Measurements from ENCODE around the gene HCRTR2. TPM values are rescaled to one million over a fixed set of nuclear protein-coding genes. Genes with fewer than 3 reads are reported as not detected.
"Not testable (repeated sequence)": the region's sequence is repeated elsewhere in the genome, so short reads cannot be mapped to it uniquely, and the experiment has no call there.

The HCRTR2 gene
- total RNA-seq, 1 donor from 2014 or later = not detected

DNA sequence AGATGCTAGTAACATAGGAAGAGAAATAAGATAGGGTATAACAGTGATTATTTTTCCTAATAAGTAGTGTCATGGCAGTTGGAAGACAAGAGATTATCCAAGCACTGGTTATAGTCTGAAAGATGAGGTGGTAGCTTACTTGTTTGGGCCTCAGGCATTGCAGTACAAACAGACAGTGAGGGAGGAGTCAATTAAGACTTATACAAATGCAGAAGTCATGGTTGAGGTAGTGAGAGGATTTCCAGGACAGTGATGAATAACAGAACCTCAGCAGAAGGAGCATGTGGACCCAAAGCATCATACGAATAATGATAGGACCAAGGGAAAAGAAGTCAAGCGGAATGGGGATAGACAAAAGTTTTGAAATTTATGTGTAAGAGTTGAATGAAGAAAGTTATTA lies 53.5 kb downstream of the HCRTR2 start:
- Histone ChIP-seq H3K36me3 (no peaks in the 10 kb centered on the region), H3K27me3 (no peaks in the 10 kb centered on the region), H3K4me1 (no peaks in the 10 kb centered on the region), H3K9me3 (no peaks in the 10 kb centered on the region), H3K4me3 (no peak overlapping the region), H3K27ac (no peak overlapping the region)
- ATAC-seq (no peak), DNase-seq (no peak)
- intact Hi-C loops (cut with DNase I) = no loop called here
- TF ChIP-seq, protein P1, sequence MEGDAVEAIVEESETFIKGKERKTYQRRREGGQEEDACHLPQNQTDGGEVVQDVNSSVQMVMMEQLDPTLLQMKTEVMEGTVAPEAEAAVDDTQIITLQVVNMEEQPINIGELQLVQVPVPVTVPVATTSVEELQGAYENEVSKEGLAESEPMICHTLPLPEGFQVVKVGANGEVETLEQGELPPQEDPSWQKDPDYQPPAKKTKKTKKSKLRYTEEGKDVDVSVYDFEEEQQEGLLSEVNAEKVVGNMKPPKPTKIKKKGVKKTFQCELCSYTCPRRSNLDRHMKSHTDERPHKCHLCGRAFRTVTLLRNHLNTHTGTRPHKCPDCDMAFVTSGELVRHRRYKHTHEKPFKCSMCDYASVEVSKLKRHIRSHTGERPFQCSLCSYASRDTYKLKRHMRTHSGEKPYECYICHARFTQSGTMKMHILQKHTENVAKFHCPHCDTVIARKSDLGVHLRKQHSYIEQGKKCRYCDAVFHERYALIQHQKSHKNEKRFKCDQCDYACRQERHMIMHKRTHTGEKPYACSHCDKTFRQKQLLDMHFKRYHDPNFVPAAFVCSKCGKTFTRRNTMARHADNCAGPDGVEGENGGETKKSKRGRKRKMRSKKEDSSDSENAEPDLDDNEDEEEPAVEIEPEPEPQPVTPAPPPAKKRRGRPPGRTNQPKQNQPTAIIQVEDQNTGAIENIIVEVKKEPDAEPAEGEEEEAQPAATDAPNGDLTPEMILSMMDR (IDR thresholded peaks at IDR 0.05) = no peak

DNA sequence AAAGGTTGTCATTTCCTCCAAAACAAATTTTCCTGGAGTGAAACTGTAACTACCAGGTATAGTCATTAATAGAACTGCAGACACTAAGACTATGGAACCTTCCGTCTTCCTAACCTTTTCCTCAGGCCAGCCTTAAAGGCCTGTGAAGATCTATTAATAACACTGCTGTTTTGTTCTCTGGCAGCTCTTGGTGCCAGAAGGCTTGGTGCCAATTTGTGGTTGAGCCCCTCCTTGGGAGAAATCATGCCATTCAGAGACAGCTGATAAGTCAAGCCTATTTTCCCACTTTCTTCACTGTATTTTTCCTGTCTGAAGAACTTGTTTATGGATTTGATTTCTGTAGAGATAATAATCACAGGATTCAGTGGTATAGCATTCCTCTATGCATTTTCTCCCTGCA lies 64.8 kb downstream of the HCRTR2 start:
- intact Hi-C loops (cut with DNase I) = no loop called here
- H3K4me1 ChIP-seq = no peaks in the 10 kb centered on the region

DNA sequence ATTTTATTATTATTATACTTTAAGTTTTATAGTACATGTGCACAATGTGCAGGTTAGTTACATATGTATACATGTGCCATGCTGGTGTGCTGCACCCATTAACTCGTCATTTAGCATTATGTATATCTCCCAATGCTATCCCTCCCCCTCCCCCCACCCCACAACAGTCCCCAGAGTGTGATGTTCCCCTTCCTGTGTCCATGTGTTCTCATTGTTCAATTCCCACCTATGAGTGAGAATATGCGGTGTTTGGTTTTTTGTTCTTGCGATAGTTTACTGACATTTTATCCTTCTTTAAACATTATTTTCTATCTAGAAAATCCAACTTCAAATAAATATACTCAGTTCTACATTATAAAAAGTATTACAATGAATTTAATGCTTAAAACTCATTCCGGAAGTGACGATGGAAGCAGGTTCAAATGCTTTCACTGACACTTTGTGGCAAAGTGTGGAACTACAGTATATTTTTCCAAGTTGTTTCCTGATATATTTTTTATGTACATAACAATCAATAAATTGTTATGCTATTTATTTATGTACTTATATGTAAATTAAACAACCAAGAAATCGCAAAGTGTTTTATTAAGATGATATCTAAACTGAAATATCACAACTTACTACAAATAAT lies 66.8 kb downstream of the HCRTR2 start:
- H3K4me3 ChIP-seq; H3K27me3 ChIP-seq; intact Hi-C loops (cut with DNase I); ATAC-seq; DNase-seq; H3K9me3 ChIP-seq; H3K36me3 ChIP-seq; H3K27ac ChIP-seq; H3K4me1 ChIP-seq: not testable (repeated sequence)
- TF ChIP-seq, protein P1 (IDR thresholded peaks at IDR 0.05) = peak; percentile 45

More for the DNA sequence above, 64.8 kb downstream of the HCRTR2 start:
- H3K36me3 ChIP-seq = no peaks in the 10 kb centered on the region
- H3K27me3 ChIP-seq = no peaks in the 10 kb centered on the region
- DNase-seq (no peak), ATAC-seq (no peak)
- H3K4me3 ChIP-seq = no peak overlapping the region
- no peaks in the 10 kb centered on the region for H3K9me3 ChIP-seq
- H3K27ac ChIP-seq = no peak overlapping the region
- TF ChIP-seq, protein P1 (IDR thresholded peaks at IDR 0.05) = no peak

DNA sequence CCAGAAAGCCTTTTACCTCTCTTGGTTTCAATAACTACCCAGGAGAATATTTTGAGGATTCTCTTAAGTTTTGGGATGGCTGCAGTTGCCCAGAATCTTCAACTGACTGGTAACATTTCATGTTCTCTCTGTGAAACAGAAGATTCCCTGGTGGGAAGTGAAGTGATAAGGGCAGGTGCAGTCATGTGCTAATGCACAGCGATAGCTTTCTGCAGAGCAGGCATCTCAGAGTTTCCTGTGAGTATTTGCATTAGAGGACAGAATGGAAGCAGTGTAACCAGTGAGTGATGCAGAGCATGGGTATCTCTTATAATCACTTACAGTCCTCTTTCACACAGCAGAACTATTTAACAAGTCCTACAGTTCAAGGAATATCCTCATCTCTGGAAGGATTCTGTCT lies 76.1 kb downstream of the HCRTR2 start:
- Histone ChIP-seq H3K36me3 (no peaks in the 10 kb centered on the region), H3K4me3 (no peak overlapping the region), H3K27me3 (no peaks in the 10 kb centered on the region), H3K27ac (no peak overlapping the region), H3K4me1 (no peaks in the 10 kb centered on the region), H3K9me3 (no peaks in the 10 kb centered on the region)
- intact Hi-C loops (cut with DNase I) = no loop called here
- DNase-seq (no peak), ATAC-seq (no peak)
- TF ChIP-seq, protein P1 (IDR thresholded peaks at IDR 0.05) = no peak

DNA sequence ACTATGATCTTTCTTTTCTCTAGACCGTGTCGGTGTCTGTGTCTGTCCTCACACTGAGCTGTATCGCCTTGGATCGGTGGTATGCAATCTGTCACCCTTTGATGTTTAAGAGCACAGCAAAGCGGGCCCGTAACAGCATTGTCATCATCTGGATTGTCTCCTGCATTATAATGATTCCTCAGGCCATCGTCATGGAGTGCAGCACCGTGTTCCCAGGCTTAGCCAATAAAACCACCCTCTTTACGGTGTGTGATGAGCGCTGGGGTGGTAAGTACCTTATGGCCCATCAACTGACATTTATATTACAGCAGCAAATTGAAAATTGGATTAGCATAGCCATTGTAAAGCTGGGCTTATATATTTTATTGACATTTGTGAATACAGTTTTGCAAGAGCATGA lies 80.8 kb downstream of the HCRTR2 start:
- H3K9me3 ChIP-seq = no peaks in the 10 kb centered on the region
- DNase-seq (no peak), ATAC-seq (no peak)
- H3K36me3 ChIP-seq = no peaks in the 10 kb centered on the region
- no peak overlapping the region for H3K27ac ChIP-seq
- no peaks in the 10 kb centered on the region for H3K27me3 ChIP-seq
- H3K4me3 ChIP-seq = no peak overlapping the region
- TF ChIP-seq, protein P1 (IDR thresholded peaks at IDR 0.05) = no peak
- H3K4me1 ChIP-seq = no peaks in the 10 kb centered on the region
- intact Hi-C loops (cut with DNase I) = no loop called here

DNA sequence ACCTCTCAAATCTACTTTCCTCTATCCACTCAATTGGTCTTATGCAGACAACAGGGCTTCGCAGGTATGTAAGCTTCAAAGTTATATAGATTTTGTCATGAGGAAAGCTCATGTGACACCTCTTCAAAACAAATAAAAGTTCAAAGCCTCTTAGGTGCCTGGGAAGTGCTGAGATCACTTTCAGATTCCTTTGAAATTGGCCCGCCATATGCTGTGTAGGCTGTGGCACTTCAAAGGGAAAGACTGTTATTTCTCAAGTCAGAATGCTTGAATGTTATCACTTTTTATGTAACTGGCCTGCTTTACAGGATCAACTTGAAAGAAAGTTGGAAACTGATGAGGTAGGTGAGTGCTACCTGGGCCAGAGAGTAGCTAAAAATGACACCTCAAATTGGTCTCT lies 85.9 kb downstream of the HCRTR2 start:
- TF ChIP-seq, protein P1 (IDR thresholded peaks at IDR 0.05) = no peak
- H3K4me3 ChIP-seq = no peak overlapping the region
- intact Hi-C loops (cut with DNase I) = no loop called here
- no peak for ATAC-seq
- no peaks in the 10 kb centered on the region for H3K27me3 ChIP-seq
- no peak for DNase-seq
- no peaks in the 10 kb centered on the region for H3K9me3 ChIP-seq
- no peaks in the 10 kb centered on the region for H3K36me3 ChIP-seq
- H3K27ac ChIP-seq = no peak overlapping the region
- no peaks in the 10 kb centered on the region for H3K4me1 ChIP-seq

All from upper lobe of right lung (tissue), 1 donor.